ENCODE measurements around the gene NUDCD3.

DNA sequence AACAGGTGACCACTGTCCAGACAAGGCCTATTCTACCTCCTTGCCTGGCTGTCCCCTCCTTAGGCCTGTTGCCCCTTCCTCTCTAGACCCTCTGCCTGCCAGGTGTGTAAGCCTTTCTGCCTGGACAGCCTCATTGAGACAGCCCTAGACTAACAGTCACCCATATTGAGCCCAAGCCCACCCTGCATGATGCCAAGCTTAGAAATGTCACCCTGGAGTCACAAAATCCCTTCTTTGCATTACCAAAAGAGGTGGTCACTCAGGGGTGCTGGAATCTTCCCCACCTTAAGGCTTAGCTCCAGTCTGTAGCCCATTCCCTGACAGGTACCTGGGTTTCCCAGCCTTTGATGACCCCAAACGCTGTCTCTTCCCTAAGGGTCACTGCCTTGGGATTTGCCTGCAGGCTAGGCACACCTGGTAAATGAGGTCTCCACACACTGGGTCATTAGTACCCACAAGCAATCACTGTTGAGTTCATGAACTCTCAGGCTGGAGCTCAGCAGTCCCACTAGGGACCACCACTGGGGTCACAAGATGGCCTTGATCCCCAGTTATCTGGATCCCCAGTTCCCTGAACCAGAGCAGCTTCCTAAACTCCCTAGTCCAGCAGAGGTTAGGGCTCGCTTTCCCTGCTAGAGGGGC is 110.1 kb downstream of the NUDCD3 start:
- TF ChIP-seq POLR2A (IDR thresholded peaks at IDR 0.05): no peak
- TF ChIP-seq, protein P1, sequence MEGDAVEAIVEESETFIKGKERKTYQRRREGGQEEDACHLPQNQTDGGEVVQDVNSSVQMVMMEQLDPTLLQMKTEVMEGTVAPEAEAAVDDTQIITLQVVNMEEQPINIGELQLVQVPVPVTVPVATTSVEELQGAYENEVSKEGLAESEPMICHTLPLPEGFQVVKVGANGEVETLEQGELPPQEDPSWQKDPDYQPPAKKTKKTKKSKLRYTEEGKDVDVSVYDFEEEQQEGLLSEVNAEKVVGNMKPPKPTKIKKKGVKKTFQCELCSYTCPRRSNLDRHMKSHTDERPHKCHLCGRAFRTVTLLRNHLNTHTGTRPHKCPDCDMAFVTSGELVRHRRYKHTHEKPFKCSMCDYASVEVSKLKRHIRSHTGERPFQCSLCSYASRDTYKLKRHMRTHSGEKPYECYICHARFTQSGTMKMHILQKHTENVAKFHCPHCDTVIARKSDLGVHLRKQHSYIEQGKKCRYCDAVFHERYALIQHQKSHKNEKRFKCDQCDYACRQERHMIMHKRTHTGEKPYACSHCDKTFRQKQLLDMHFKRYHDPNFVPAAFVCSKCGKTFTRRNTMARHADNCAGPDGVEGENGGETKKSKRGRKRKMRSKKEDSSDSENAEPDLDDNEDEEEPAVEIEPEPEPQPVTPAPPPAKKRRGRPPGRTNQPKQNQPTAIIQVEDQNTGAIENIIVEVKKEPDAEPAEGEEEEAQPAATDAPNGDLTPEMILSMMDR (IDR thresholded peaks at IDR 0.05): no peak
